Spleen (tissue), 11 donors: ENCODE results near the gene CD200R1. TPM values are rescaled to one million over a fixed set of nuclear protein-coding genes. Genes with fewer than 3 reads are reported as not detected.

Experiments used
- DNase-seq: peaks from one replicate; pipeline ENCODE4 v3.0.0-alpha.2; 2020
- H3K27ac ChIP-seq, 8 donors: fragments of 200-600 bp; sonication (generic) in 7 of 8; 1 replicate in 4 of 8; 2 replicates in 4 of 8; pipeline versions ENCODE4 v1.5.0 to v1.8.0; 2016 to 2021; ENCODE audit warnings: inconsistent platforms in 4 of 8, mild to moderate bottlenecking in 4 of 8, moderate library complexity in 1 of 8
- H3K27me3 ChIP-seq, 7 donors: fragments of 200-600 bp; sonication (generic) in 6 of 7; replicated peaks in 1 of 7; 1 replicate in 4 of 7; 2 replicates in 3 of 7; pipeline versions ENCODE4 v1.5.0 to v1.8.0; 2016 to 2021; ENCODE audit warnings: inconsistent platforms in 3 of 7, mild to moderate bottlenecking in 1 of 7
- H3K36me3 ChIP-seq, 6 donors: fragments of 200-600 bp; sonication (generic) in 5 of 6; 1 replicate in 4 of 6; 2 replicates in 2 of 6; pipeline versions ENCODE4 v1.5.0 to v1.8.0; 2016 to 2021; ENCODE audit warnings: inconsistent platforms in 2 of 6
- H3K4me1 ChIP-seq, 6 donors: fragments of 200-600 bp; sonication (generic) in 5 of 6; 1 replicate in 3 of 6; 2 replicates in 3 of 6; pipeline versions ENCODE4 v1.5.0 to v1.8.0; 2016 to 2021; ENCODE audit warnings: inconsistent platforms in 3 of 6
- H3K4me3 ChIP-seq, 8 donors: fragments of 200-600 bp; sonication (generic) in 7 of 8; 1 replicate in 4 of 8; 2 replicates in 4 of 8; pipeline versions ENCODE4 v1.5.0 to v1.8.0; 2016 to 2021; ENCODE audit warnings: inconsistent platforms in 4 of 8, mild to moderate bottlenecking in 4 of 8, moderate library complexity in 2 of 8
- H3K9me3 ChIP-seq, 8 donors: fragments of 200-600 bp; sonication (generic) in 7 of 8; 1 replicate in 4 of 8; 2 replicates in 4 of 8; pipeline versions ENCODE4 v1.5.0 to v1.8.0; 2016 to 2021; ENCODE audit warnings: inconsistent platforms in 4 of 8
- POLR2A ChIP-seq, 3 donors: fragments of 450-650 bp; IDR thresholded peaks; one replicate each; pipeline ENCODE4 v1.5.1; 2017; ENCODE audit warnings: antibody characterized with exemption in 3 of 3, mild to moderate bottlenecking in 1 of 3
- POLR2AphosphoS5 ChIP-seq, 3 donors: sonication (generic); formaldehyde crosslinking; IDR thresholded peaks; one replicate each; pipeline ENCODE4 v1.5.1; 2017; ENCODE audit warnings: antibody characterized with exemption in 3 of 3
- WGBS, 5 donors: extraction: QIAGEN DNeasy Blood & Tissue Kit in 3 of 5; methylation state at CpG; one replicate each; pipeline versions ENCODE4 v1.1.5 to v1.1.7; 2013 to 2018; 5-methylcytosine and 5-hydroxymethylcytosine counted together
- intact Hi-C: fragments of 100-400 bp; cut with DNase I; formaldehyde crosslinking; loops from one replicate; pipeline ENCODE4 v1.15.0; 2023; ENCODE audit warnings: low total_unique reads
- polyA plus RNA-seq, 3 donors: library from polyadenylated mRNA; stranded (reverse); fragments of 200-250 nt; gene quantifications; one replicate each; pipeline ENCODE4 v1.2.1, GENCODE V29; 2013
- total RNA-seq, 7 donors: library from RNA; depleted of rRNA in 3 of 7; stranded (reverse); fragments of >200 nt in 3 of 7; fragmentation: NEBNext Ultra II Directional in 4 of 7; extraction: Animal tissue kit (Norgen Biotek cat#: 25700) in 4 of 7; gene quantifications; one replicate each; pipeline versions ENCODE4 v1.1.0 to v1.2.1, GENCODE V29; 2016 to 2021
- TF ChIP-seq, protein P1 (sequence below), 11 experiments: fragments of 200-600 bp in 7 of 11; fragments of 450-650 bp in 4 of 11; sonication (generic) in 4 of 11; IDR thresholded peaks in 8 of 11; conservative IDR thresholded peaks in 3 of 11; 1 replicate in 7 of 11; 2 replicates in 4 of 11; pipeline versions ENCODE4 v1.4.0 to v1.8.0; 2016 to 2021; ENCODE audit warnings: antibody characterized with exemption in 11 of 11, inconsistent platforms in 4 of 11, mild to moderate bottlenecking in 1 of 11
- donor health status: healthy with polysubstance abuse.
- donor health status: DM: no; HTN: no; CAD: no; lungs with moderate emphysema.
- donor health status: DM: no; HTN: no; CAD: no.
- donor health status: Bipolar disorder and iron deficiency.
- donor health status: healthy.
- donor health status: DM: no; HTN: no; CAD: no.
- donor health status: DM: yes; HTN: yes; CAD: no.

Gene CD200R1
- total and polyA plus RNA-seq, 10 donors: 0.91 to 14.0 (median 9.9) TPM

DNA sequence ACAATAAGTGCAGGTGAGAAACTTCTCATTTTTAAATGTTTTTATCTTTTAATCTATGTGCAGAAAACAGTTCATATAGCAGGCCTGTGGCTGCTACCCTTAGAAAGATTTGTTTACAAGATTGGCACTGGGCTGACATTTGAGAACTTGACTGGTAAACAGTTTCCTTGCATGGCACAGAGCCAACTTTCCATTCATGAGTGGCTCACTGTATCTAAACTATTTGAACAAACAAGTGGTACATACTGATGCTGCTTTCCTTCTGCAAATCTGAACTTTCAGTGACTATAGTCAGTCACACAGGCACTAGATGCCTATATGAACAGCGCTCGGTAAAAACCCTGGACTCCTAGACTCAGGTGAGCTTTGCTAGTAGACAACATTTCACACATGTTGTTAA, 9.6 kb upstream of the CD200R1 start:
- Histone ChIP-seq H3K36me3 (no peaks in the 10 kb centered on the region), H3K4me3 (no peak overlapping the region), H3K9me3 (no peaks in the 10 kb centered on the region), H3K27me3 (no peaks in the 10 kb centered on the region), H3K27ac (peak overlapping the region in 3 of 8 donors; percentile 2 to 54 (median 16)), H3K4me1 (peaks cover 3 to 29% (median 20%) of the 10 kb centered on the region in 6 donors)
- TF ChIP-seq, protein P1, sequence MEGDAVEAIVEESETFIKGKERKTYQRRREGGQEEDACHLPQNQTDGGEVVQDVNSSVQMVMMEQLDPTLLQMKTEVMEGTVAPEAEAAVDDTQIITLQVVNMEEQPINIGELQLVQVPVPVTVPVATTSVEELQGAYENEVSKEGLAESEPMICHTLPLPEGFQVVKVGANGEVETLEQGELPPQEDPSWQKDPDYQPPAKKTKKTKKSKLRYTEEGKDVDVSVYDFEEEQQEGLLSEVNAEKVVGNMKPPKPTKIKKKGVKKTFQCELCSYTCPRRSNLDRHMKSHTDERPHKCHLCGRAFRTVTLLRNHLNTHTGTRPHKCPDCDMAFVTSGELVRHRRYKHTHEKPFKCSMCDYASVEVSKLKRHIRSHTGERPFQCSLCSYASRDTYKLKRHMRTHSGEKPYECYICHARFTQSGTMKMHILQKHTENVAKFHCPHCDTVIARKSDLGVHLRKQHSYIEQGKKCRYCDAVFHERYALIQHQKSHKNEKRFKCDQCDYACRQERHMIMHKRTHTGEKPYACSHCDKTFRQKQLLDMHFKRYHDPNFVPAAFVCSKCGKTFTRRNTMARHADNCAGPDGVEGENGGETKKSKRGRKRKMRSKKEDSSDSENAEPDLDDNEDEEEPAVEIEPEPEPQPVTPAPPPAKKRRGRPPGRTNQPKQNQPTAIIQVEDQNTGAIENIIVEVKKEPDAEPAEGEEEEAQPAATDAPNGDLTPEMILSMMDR (IDR thresholded peaks at IDR 0.05 in 8 of 11, conservative IDR thresholded peaks at IDR 0.05 in 3 of 11): no peak
- TF ChIP-seq POLR2A (IDR thresholded peaks at IDR 0.05) (no peak), POLR2AphosphoS5 (IDR thresholded peaks at IDR 0.05) (no peak)
- 72 to 87% (median 83%) methylated on average over 2 of the region's 2 CpGs for WGBS, 5 donors
- DNase-seq: no peak
- intact Hi-C loops: loop anchor here (10.0 kb wide), 1 partner anchor 400 kb away; no protein-coding TSS in a partner anchor

DNA sequence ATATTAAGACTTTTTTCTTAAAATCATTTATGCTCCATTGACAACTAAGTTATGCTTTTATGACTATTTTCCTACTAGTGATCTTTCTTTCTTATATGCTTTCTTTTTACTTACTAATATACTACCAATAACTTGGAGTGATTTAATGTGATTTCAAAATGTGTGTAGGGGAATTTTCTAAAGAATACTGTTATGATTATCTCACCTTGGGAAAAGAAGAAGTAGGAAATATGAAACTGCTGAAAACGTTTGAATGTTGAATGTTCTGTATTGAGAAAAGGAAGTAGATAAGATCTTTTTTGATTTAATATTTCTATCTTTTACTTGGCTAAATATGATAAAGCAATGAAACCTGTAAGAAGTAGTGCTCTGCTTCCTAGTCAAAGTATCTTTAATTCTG, 7.8 kb upstream of the CD200R1 start:
- Histone ChIP-seq H3K4me1 (peaks cover 3 to 47% (median 28%) of the 10 kb centered on the region in 6 donors), H3K27ac (peak overlapping the region in 1 of 8 donors; percentile 22), H3K36me3 (no peaks in the 10 kb centered on the region), H3K27me3 (no peaks in the 10 kb centered on the region), H3K9me3 (no peaks in the 10 kb centered on the region), H3K4me3 (no peak overlapping the region)
- no peak for DNase-seq
- intact Hi-C loops: loop anchor here (10.0 kb wide), 1 partner anchor 398 kb away; no protein-coding TSS in a partner anchor
- WGBS, 5 donors: 3 to 5% (median 4%) methylated on average over 1 of the region's 1 CpG
- TF ChIP-seq POLR2AphosphoS5 (IDR thresholded peaks at IDR 0.05): no peak
- TF ChIP-seq, protein P1 (IDR thresholded peaks at IDR 0.05 in 8 of 11, conservative IDR thresholded peaks at IDR 0.05 in 3 of 11): no peak
- no peak for TF ChIP-seq POLR2A (IDR thresholded peaks at IDR 0.05)

DNA sequence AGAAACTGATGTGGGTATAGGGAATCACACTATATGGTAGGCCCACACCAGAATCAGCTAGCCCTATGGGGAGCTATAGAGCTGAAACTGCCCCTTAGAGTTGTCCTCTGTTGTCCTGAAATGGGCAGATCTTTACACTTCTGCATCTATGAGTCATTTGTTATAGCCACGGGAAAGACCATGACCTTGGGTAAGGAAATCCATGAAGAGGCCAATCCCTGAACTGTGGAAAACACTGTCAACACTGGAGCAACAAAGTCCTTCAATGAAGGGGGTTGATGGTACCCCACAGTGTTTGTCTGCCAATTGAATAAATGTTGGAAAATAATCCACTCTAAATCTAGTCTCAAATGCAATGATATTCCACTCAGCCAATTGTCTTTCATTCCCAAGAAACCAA, 5.2 kb upstream of the CD200R1 start:
- no peaks in the 10 kb centered on the region for H3K27me3 ChIP-seq
- intact Hi-C loops: loop anchor here (10.0 kb wide), 1 partner anchor 395 kb away; no protein-coding TSS in a partner anchor
- H3K4me1 ChIP-seq: peaks cover 21 to 73% (median 54%) of the 10 kb centered on the region in 6 donors
- H3K27ac ChIP-seq: no peak overlapping the region
- no peaks in the 10 kb centered on the region for H3K36me3 ChIP-seq
- no peak overlapping the region for H3K4me3 ChIP-seq
- no peaks in the 10 kb centered on the region for H3K9me3 ChIP-seq
- WGBS, 5 donors: 33 to 62% (median 39%) methylated on average over 1 of the region's 1 CpG
- TF ChIP-seq, protein P1 (IDR thresholded peaks at IDR 0.05 in 8 of 11, conservative IDR thresholded peaks at IDR 0.05 in 3 of 11): no peak
- no peak for TF ChIP-seq POLR2AphosphoS5 (IDR thresholded peaks at IDR 0.05)
- TF ChIP-seq POLR2A (IDR thresholded peaks at IDR 0.05): no peak
- no peak for DNase-seq

DNA sequence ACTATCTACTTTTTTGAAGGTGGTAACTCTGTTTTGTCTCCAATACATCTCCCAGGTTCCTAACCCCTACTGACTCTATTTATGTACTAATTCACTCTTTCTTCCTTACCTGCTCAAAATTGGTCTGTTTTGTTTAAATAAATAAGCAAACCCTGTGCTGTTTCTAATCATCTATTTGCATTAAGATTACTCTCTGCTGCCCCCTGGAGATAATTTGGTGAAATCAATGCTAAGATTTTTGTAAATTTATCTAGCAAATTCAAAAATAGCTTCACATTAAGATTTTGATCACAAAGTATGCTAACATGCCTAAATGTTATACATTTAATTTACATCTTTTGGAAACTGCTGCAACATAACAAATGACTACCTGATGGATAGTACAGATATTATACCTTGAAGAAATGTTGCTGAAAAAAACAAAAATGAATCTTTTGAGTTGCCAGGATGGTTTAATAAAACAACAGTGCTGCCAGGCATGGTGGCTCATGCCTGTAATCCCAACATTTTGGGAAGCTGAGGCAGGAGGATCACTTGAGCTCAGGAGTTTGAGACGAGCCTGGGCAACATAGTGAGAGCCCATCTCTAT, 4.4 kb upstream of the CD200R1 start:
- no peak for DNase-seq
- WGBS, 5 donors: 78 to 94% (median 89%) methylated on average over 1 of the region's 1 CpG
- Histone ChIP-seq H3K9me3 (no peaks in the 10 kb centered on the region), H3K27ac (no peak overlapping the region), H3K4me3 (no peak overlapping the region), H3K36me3 (no peaks in the 10 kb centered on the region), H3K4me1 (peaks cover 21 to 73% (median 51%) of the 10 kb centered on the region in 6 donors), H3K27me3 (no peaks in the 10 kb centered on the region)
- intact Hi-C loops: loop anchor here (5.0 kb wide), 2 partner anchors 242 to 337 kb away; partner anchors contain the start of gene CCDC80
- TF ChIP-seq POLR2A (IDR thresholded peaks at IDR 0.05): no peak
- TF ChIP-seq, protein P1 (IDR thresholded peaks at IDR 0.05 in 8 of 11, conservative IDR thresholded peaks at IDR 0.05 in 3 of 11): peak in 10 of 11 experiments; percentile 40 to 83 (median 72)
- no peak for TF ChIP-seq POLR2AphosphoS5 (IDR thresholded peaks at IDR 0.05)
